B cell (primary cell): ENCODE results near the gene ZP4. TPM values are rescaled to one million over a fixed set of nuclear protein-coding genes. Genes with fewer than 3 reads are reported as not detected.

Experiments used
- ATAC-seq: fragments of 200-7000 bp; cut with Tn5 transposase; one replicate; pipeline ENCODE4 v1.10.0; 2021; ENCODE audit warnings: low read depth, mild to moderate bottlenecking, moderate number of reproducible peaks, moderate library complexity
- CTCF ChIA-PET: fragments of 350-600 bp; sonication (Branson Sonifier 250); formaldehyde crosslinking; loops from one replicate; lab custom pipeline; 2021; ENCODE audit warnings: antibody characterized with exemption, inconsistent platforms; lab: Charles Lee
- POLR2A ChIA-PET: fragments of 350-600 bp; sonication (Branson Sonifier 250); formaldehyde crosslinking; loops from one replicate; lab custom pipeline; 2021; ENCODE audit warnings: antibody characterized with exemption; lab: Charles Lee
- DNase-seq: peaks from one replicate; pipeline ENCODE4 v3.0.0; 2013
- H2AFZ ChIP-seq: 2 replicates; pipeline ENCODE4 v1.6.1; 2012; ENCODE audit warnings: mild to moderate bottlenecking, low read depth, low read length; ENCODE audit not compliant: insufficient read depth, poor library complexity, severe bottlenecking
- H3K27ac ChIP-seq, 2 donors: 1 replicate in 1 of 2; 2 replicates in 1 of 2; pipeline ENCODE4 v1.5.1; 2012 to 2013; ENCODE audit warnings: low read length in 2 of 2, mild to moderate bottlenecking in 2 of 2, moderate library complexity in 1 of 2
- H3K27me3 ChIP-seq, 4 experiments: fragments of 200-600 bp in 1 of 4; sonication (generic) in 1 of 4; replicated peaks in 1 of 4; 1 replicate in 2 of 4; 2 replicates in 2 of 4; pipeline versions ENCODE4 v1.6.1 to v1.7.0; 2013 to 2016; ENCODE audit warnings: low read length in 3 of 4, mild to moderate bottlenecking in 2 of 4, mixed read lengths in 1 of 4, moderate library complexity in 1 of 4; ENCODE audit not compliant: insufficient read depth in 4 of 4, control insufficient read depth in 3 of 4; ENCODE audit errors: control extremely low read depth in 1 of 4
- H3K36me3 ChIP-seq, 2 experiments: replicated peaks in 1 of 2; 1 replicate in 1 of 2; 2 replicates in 1 of 2; pipeline versions ENCODE4 v1.6.1 to v1.7.1; 2013; ENCODE audit warnings: low read length in 1 of 2; ENCODE audit not compliant: insufficient read depth in 2 of 2, control insufficient read depth in 1 of 2; ENCODE audit errors: control extremely low read depth in 1 of 2, extremely low read depth in 1 of 2
- H3K4me1 ChIP-seq, 2 donors: fragments of 200-600 bp in 1 of 2; sonication (generic) in 1 of 2; 1 replicate in 1 of 2; 2 replicates in 1 of 2; pipeline versions ENCODE4 v1.5.1 to v1.6.1; 2013 to 2017; ENCODE audit warnings: low read length in 2 of 2; ENCODE audit not compliant: control insufficient read depth in 2 of 2, insufficient read depth in 2 of 2
- H3K4me2 ChIP-seq: replicated peaks from 2 replicates; pipeline ENCODE3; 2012; ENCODE audit warnings: mild to moderate bottlenecking, low read depth, low read length; ENCODE audit not compliant: poor library complexity, severe bottlenecking
- H3K4me3 ChIP-seq, 5 experiments: fragments of 200-600 bp in 1 of 5; sonication (generic) in 1 of 5; 1 replicate in 3 of 5; 2 replicates in 2 of 5; pipeline versions ENCODE4 v1.5.1 to v1.7.0; 2011 to 2016; ENCODE audit warnings: low read length in 4 of 5, mild to moderate bottlenecking in 4 of 5, low read depth in 2 of 5, control low read depth in 1 of 5, moderate library complexity in 1 of 5; ENCODE audit not compliant: insufficient read depth in 1 of 5; ENCODE audit errors: control extremely low read depth in 1 of 5, extremely low read depth in 1 of 5
- H3K79me2 ChIP-seq: fragments of 200-600 bp; sonication (generic); one replicate; pipeline ENCODE4 v1.6.0; 2016; ENCODE audit warnings: low read length; ENCODE audit not compliant: control insufficient read depth, insufficient read depth
- H3K9ac ChIP-seq: fragments of 200-600 bp; sonication (generic); 2 replicates; pipeline ENCODE4 v1.6.1; 2017; ENCODE audit warnings: mild to moderate bottlenecking, low read length, moderate library complexity
- H3K9me3 ChIP-seq, 3 donors: one replicate each; pipeline versions ENCODE4 v1.6.1 to v1.7.1; 2013; ENCODE audit warnings: low read length in 2 of 3; ENCODE audit not compliant: control insufficient read depth in 2 of 3, insufficient read depth in 1 of 3; ENCODE audit errors: control extremely low read depth in 1 of 3
- H4K20me1 ChIP-seq: 2 replicates; pipeline ENCODE4 v1.6.0; 2012; ENCODE audit warnings: mild to moderate bottlenecking, low read length; ENCODE audit not compliant: insufficient read depth, control insufficient read depth, poor library complexity, severe bottlenecking
- H3K27ac Mint-ChIP-seq: one replicate; pipeline ENCODE4 v1.8.0; 2021; ENCODE audit warnings: mixed read lengths
- H3K27me3 Mint-ChIP-seq: one replicate; pipeline ENCODE4 v1.8.0; 2021; ENCODE audit warnings: mixed read lengths
- H3K4me1 Mint-ChIP-seq: one replicate; pipeline ENCODE4 v1.8.0; 2021; ENCODE audit warnings: mixed read lengths
- H3K4me3 Mint-ChIP-seq: one replicate; pipeline ENCODE4 v1.8.0; 2021; ENCODE audit warnings: mixed read lengths
- H3K9me3 Mint-ChIP-seq: one replicate; pipeline ENCODE4 v1.8.0; 2022; ENCODE audit warnings: mixed read lengths; ENCODE audit not compliant: insufficient read depth
- CTCF ChIP-seq: fragments of 200-600 bp; IDR thresholded peaks from one replicate; pipeline ENCODE4 v1.8.0; 2022; ENCODE audit warnings: antibody characterized with exemption, mild to moderate bottlenecking
- EZH2 ChIP-seq: IDR thresholded peaks from 2 replicates; pipeline ENCODE4 v1.6.1; 2012; ENCODE audit warnings: borderline replicate concordance, low read depth, mild to moderate bottlenecking, moderate library complexity, low read length; ENCODE audit not compliant: insufficient read depth, poor library complexity, severe bottlenecking
- WGBS: methylation state at CpG from one replicate; pipeline ENCODE4 v1.1.5; 2013; ENCODE audit warnings: missing lambda C conversion rate; ENCODE audit not compliant: insufficient coverage; 5-methylcytosine and 5-hydroxymethylcytosine counted together
- intact Hi-C: fragments of 100-400 bp; cut with micrococcal nuclease; formaldehyde crosslinking; loops from one replicate; pipeline ENCODE4 v1.10.0; 2022
- polyA plus RNA-seq: library from polyadenylated mRNA; depleted of rRNA; stranded (reverse); fragments of >200 nt; gene quantifications from 2 replicates; pipeline ENCODE4 v1.2.3, GENCODE V29; 2012
- total RNA-seq, 2 donors: library from RNA; stranded (reverse); fragments of 120-200 nt in 1 of 2; gene quantifications; 1 replicate in 1 of 2; 2 replicates in 1 of 2; pipeline versions ENCODE4 v1.2.3 to v1.2.4, GENCODE V29; 2013 to 2022

ZP4 gene
- total and polyA plus RNA-seq, 2 donors (not counting 1 experiment from before 2014, with no cell fraction given) = not detected

- Histone ChIP-seq H3K27me3 (no peaks in the 10 kb centered on the region), H2AFZ (no peak overlapping the region), H3K4me3 (no peak overlapping the region), H3K4me2 (no peak overlapping the region), H3K9ac (no peak overlapping the region), H4K20me1 (no peaks in the 10 kb centered on the region), H3K4me1 (no peaks in the 10 kb centered on the region), H3K79me2 (no peaks in the 10 kb centered on the region), H3K36me3 (no peaks in the 10 kb centered on the region), H3K27ac (no peak overlapping the region), H3K9me3 (no peaks in the 10 kb centered on the region)
- no peak overlapping the region for H3K4me3 Mint-ChIP-seq
- no peaks in the 10 kb centered on the region for H3K27me3 Mint-ChIP-seq
- H3K4me1 Mint-ChIP-seq = no peaks in the 10 kb centered on the region
- no peak for TF ChIP-seq CTCF
- no peak for TF ChIP-seq EZH2
- no peaks in the 10 kb centered on the region for H3K9me3 Mint-ChIP-seq
- no peak overlapping the region for H3K27ac Mint-ChIP-seq
- no peak for DNase-seq
- WGBS = 71% methylated on average over 1 of the region's 2 CpGs
- CTCF ChIA-PET = no interaction called here
- intact Hi-C loops = no loop called here
- POLR2A ChIA-PET = no interaction called here
- no peak for ATAC-seq
These were observed 6.5 kb downstream of the ZP4 start for GRCh38 chr1:237884237-237884636.

- H3K4me1 Mint-ChIP-seq = no peaks in the 10 kb centered on the region
- no peak overlapping the region for H3K4me3 Mint-ChIP-seq
- H3K4me3 ChIP-seq = no peak overlapping the region
- H3K4me1 ChIP-seq = no peaks in the 10 kb centered on the region
- intact Hi-C loops = no loop called here
- no peak overlapping the region for H3K27ac ChIP-seq
- CTCF ChIA-PET = no interaction called here
- DNase-seq (no peak), ATAC-seq (no peak)
- no peaks in the 10 kb centered on the region for H3K9me3 ChIP-seq
- H2AFZ ChIP-seq = no peak overlapping the region
- TF ChIP-seq EZH2 = no peak
- TF ChIP-seq CTCF = no peak
- no peaks in the 10 kb centered on the region for H3K27me3 ChIP-seq
- no peaks in the 10 kb centered on the region for H3K9me3 Mint-ChIP-seq
- no peaks in the 10 kb centered on the region for H3K27me3 Mint-ChIP-seq
- POLR2A ChIA-PET = no interaction called here
- H3K36me3 ChIP-seq = no peaks in the 10 kb centered on the region
- no peaks in the 10 kb centered on the region for H4K20me1 ChIP-seq
- no peaks in the 10 kb centered on the region for H3K79me2 ChIP-seq
- no peak overlapping the region for H3K9ac ChIP-seq
- no peak overlapping the region for H3K27ac Mint-ChIP-seq
- H3K4me2 ChIP-seq = no peak overlapping the region
These were observed 11.5 kb downstream of the ZP4 start for GRCh38 chr1:237879195-237879594.
